Ramos (cell line): ENCODE results near the gene CHST5.
"Not testable (repeated sequence)": the region's sequence is repeated elsewhere in the genome, so short reads cannot be mapped to it uniquely, and the experiment has no call there.

Source experiments
- in situ Hi-C: fragments of 300-500 bp; cut with MboI; formaldehyde crosslinking; loops from one replicate; pipeline ENCODE4 v1.14.3; 2022; ENCODE audit warnings: low sequenced_read_pairs; ENCODE audit not compliant: unreplicated experiment

Gene CHST5

GRCh38 chr16:75555213-75555706 lies 19.4 kb upstream of the CHST5 start:
- in situ Hi-C loops: no loop called here

- in situ Hi-C loops: no loop called here
These were observed 17.0 kb upstream of the CHST5 start for GRCh38 chr16:75552951-75553350.

DNA sequence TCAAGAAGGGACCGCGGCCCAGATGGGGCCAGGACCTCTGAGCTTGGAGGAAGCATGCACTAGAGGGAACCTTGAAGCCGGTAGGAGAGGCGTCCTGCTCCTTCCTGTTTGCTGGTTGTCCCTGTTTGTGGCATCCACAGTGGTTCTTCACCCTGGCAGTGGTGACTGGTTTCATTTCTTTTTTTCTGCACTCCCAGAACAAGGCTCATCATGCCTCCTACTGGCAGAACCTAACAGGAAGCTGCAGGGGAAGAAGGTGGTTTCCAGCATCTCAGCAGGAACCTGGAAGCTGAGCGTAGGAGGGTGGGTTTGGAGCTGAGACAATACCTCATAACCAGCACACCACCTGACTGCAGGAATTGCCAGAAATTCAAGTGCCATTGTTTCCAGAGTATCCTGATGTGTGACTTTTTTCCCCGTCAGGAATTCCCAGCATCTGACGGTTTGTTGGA lies 14.3 kb upstream of the CHST5 start:
- in situ Hi-C loops: no loop called here

GRCh38 chr16:75548456-75548855 lies 12.5 kb upstream of the CHST5 start:
- in situ Hi-C loops: not testable (repeated sequence)

GRCh38 chr16:75546293-75546692 lies 10.4 kb upstream of the CHST5 start:
- in situ Hi-C loops: no loop called here

DNA sequence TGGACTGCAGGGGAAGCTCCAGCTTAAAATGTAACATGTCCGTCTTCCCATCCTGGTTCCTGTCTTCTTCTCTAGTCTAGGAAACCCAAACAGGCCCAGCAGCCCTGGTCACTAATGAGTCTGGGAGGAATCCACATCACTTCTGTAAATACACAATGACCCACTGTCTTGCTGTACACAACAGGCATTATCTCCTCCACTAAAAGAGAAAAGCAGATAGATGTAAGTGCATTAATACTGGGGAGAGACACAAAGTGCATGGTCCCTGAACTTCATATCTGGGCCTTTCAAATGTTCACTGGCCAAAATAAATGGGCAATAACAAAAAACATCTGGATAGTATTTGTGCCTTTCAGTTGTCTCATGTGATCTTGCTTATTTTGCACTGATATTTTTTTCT lies 10.0 kb upstream of the CHST5 start:
- in situ Hi-C loops: not testable (repeated sequence)

GRCh38 chr16:75542462-75542861 lies 6.6 kb upstream of the CHST5 start:
- in situ Hi-C loops: not testable (repeated sequence)

DNA sequence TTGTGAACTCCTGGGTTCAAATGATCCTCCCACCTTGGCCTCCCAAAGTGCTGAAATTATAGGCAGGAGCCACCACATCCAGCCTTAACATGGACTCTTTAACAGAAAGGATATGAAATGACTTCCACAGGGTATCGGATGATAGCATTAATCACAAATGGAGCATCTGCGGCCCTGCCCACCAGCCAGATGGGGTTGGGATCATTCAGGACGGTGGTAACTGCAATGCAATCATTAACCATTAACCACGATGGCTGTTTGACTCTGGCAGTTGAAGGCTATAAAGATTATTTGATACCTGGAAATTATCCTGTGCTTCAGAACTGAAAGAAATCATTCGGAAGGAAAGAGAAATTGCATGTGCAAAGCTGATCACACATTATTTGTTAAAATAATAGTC lies 5.3 kb upstream of the CHST5 start:
- in situ Hi-C loops: no loop called here

DNA sequence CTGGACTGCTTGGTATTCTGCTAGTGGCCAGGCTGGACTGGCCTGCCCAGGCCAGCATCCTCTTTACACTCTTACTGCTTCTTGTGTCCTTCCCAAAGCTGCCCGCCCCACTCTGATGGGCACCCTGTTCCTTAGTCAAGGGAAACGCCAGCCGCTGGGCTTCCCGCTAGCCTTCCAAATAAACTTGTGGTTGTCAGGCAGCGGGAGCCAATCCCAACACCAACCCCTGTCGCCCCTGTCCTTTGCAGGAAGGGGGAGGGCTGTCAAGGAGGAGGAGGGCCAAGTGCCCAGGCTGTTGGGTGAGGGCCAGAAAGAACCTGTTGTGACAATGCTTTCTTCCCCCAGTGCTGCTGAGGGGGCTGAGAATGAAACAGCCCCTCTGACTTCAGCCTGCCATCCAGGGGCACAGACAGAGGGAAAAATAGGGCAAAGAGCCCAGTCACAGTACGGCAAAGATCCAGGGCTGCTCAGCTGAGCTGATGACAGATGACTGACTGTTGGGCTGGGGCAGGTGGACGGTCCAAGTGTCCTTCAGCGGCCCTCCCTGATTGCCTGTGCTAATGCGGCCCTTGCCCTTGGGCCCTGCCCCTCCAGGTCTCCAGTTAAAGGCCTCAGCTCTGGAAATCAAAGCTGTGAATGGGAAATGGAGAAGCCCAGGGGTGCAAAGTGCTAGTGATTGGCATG lies 3.1 kb upstream of the CHST5 start:
- in situ Hi-C loops: not testable (repeated sequence)

- in situ Hi-C loops: no loop called here
These were observed 1.9 kb upstream of the CHST5 start for GRCh38 chr16:75537776-75538175.

DNA sequence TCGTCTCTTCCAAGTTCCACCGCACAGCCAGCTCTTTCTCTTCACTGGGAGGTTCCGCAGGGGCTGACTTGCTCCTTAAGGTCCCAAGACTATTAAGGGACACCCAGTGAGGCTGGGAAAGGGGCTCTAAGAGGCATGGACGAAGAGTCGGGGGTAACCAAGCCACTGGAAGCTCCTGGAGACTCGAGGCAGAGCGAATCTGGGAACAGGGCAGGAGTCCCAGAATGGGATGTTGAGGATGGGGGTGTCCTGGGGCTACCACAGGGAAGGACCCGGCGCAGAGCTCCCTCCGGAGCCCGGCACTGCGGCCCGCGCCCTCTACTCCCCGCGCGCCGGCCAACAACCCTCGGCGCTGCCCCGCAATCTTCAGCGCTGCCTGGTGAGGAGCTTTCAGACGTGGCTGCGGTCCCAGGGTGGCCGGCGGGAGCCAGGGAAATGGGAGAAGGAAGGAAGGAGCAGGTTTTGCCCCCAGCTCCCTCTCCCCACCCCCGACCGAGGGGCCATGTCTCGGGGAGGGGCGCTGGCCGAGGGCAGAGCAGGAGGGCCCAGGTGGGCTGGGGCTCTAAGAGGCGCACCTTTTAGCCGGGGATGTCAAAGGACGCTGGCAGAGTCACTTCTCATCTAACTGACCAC lies 581 bp downstream of the CHST5 start:
- in situ Hi-C loops: no loop called here

DNA sequence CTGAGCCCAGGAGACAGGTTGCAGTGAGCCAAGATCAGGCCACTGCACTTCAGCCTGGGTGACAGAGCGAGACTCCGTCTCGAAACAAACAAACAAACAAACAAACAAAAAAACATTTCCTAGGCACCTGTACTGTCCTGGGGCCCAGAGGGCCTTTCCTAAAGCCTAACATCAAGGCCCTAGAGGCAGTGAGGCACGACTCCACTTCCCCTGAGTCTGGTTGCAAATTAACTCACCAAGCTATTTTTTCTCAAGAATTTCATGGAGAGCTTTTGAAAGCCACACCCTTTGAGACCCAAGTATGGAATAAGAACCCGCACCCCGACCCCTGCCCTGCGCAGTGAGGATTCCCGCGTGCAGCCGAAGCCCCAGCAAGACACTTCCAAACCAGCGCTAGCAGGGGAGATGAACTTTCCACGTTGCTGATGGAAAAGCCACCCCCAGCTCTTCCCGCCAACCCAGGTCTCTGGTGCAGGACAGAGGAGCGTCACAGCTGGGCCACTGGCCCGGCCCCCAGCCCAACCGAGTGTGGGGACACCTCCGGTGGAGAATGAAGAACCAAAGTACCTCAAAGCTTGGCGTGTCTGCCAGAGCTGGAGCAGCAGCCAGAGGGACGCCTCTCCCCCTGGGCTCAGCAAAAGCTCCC lies 1.2 kb downstream of the CHST5 start:
- in situ Hi-C loops: no loop called here

DNA sequence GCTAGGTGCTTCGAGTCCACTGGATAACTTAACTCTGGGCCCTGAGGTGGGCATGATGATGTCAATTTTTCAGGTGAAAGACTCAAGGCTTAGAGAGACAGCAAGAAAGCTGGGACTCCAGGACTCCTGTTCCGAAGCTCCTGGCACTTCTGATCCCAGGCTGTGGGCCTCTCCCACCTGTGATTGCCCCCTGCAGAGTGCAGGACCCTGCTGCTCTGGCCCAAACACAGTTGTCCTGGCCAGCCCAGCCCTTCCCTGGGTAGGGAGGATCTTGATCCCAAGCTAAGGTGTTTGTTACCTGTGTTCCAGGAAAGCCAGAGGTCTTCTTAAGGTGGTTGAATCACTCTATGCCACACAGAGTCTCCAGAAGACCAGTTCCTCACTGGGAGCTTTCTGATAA lies 3.1 kb downstream of the CHST5 start:
- in situ Hi-C loops: no loop called here

- in situ Hi-C loops: no loop called here
These were observed 3.7 kb downstream of the CHST5 start for GRCh38 chr16:75532142-75532765.

- in situ Hi-C loops: no loop called here
These were observed 5.9 kb downstream of the CHST5 start for GRCh38 chr16:75529959-75530358.

DNA sequence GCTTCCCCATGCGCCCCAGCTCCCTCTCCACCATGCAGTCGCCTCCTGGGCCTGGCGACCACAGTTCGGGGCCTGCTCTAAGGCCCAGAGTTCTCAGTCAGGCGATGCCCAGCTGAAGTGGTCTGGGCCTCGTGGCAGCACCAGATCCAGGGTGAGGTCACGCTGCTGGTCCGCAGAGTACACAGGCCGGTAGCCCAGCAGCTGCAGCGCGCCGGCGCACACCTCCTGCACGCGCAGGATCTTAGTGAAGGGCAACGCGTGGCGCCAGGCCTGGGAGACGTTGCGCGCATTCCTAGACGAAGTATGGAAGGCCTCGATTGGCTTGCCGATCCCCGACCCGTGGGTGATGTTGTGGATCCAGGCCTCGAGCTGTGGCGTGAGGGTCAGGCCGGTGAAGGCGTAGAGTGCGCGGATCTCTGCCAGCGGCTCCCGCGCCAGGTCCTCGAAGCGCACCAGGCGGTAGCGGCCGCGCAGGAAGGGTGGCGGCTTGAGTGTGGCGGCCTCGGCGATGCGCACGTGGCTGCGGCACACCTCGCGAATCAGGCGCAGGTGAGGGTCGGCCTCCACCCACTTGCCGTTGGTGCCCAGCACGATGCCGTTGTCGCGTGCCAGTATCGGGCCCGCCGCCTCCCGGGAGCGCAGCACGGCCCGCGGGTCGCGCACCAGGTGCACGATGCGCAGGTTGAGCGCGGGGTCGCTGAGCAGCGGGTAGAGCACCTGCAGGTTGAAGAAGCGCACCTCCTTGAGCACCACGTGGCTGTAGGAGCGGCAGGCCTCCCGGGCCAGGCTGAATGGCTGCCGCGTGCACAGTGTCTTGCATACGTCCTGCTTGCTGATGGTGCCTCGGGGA lies 6.6 kb downstream of the CHST5 start:
- in situ Hi-C loops: no loop called here

- in situ Hi-C loops: no loop called here
These were observed 8.0 kb downstream of the CHST5 start for GRCh38 chr16:75527825-75528299.

GRCh38 chr16:75526032-75526790 lies 9.7 kb downstream of the CHST5 start:
- in situ Hi-C loops: no loop called here

- in situ Hi-C loops: loop anchor here (5.0 kb wide), 1 partner anchor 42 kb away; no protein-coding TSS in a partner anchor
These were observed 16.7 kb downstream of the CHST5 start for GRCh38 chr16:75519175-75519574.
